Activated T-cell treated with anti-CD3 and anti-CD28 coated beads, Interleukin-2, amount 50 U/mL, for 72 hours (primary cell): ENCODE measurements around the gene RNASET2. TPM values are rescaled to one million over a fixed set of nuclear protein-coding genes. Genes with fewer than 3 reads are reported as not detected.
"Not testable (repeated sequence)": the region's sequence is repeated elsewhere in the genome, so short reads cannot be mapped to it uniquely, and the experiment has no call there.

ENCODE experiments used
- ATAC-seq, 2 donors: fragments of 150-1000 bp; cut with Tn5 transposase; replicated peaks in 1 of 2; 2 replicates each; pipeline ENCODE4 v1.10.0; 2021; ENCODE audit warnings: moderate library complexity in 2 of 2, mild to moderate bottlenecking in 1 of 2
- DNase-seq, 2 donors: peaks; one replicate each; pipeline ENCODE4 v3.0.0; 2021 to 2022; ENCODE audit warnings: mixed read lengths in 1 of 2
- H3K27ac Mint-ChIP-seq: one replicate; pipeline ENCODE4 v1.8.0; 2022; ENCODE audit warnings: mild to moderate bottlenecking, moderate library complexity, mixed read lengths
- H3K27me3 Mint-ChIP-seq: one replicate; pipeline ENCODE4 v1.8.0; 2022; ENCODE audit warnings: low read depth, mixed read lengths
- H3K36me3 Mint-ChIP-seq, 2 donors: one replicate each; pipeline ENCODE4 v1.8.0; 2022; ENCODE audit warnings: mixed read lengths in 2 of 2, mild to moderate bottlenecking in 1 of 2; ENCODE audit not compliant: insufficient read depth in 2 of 2
- H3K4me1 Mint-ChIP-seq: one replicate; pipeline ENCODE4 v1.8.0; 2022; ENCODE audit warnings: low read depth, mixed read lengths
- H3K4me3 Mint-ChIP-seq, 2 donors: one replicate each; pipeline ENCODE4 v1.8.0; 2022; ENCODE audit warnings: mild to moderate bottlenecking in 2 of 2, mixed read lengths in 2 of 2, moderate library complexity in 2 of 2
- H3K9me3 Mint-ChIP-seq, 2 donors: one replicate each; pipeline ENCODE4 v1.8.0; 2022; ENCODE audit warnings: mixed read lengths in 2 of 2
- total RNA-seq, 2 donors: library from RNA; stranded (reverse); gene quantifications; one replicate each; pipeline ENCODE4 v1.2.3, GENCODE V29; 2022

RNASET2 gene
- total RNA-seq, 2 donors from 2014 or later, result 44.3 to 46.3 TPM

- ATAC-seq (no peak), DNase-seq (peak; percentile 27 to 50)
- Mint-ChIP-seq H3K27ac (peak overlapping the region; percentile 89), H3K9me3 (no peaks in the 10 kb centered on the region), H3K36me3 (peaks cover 4 to 6% of the 10 kb centered on the region in 2 donors), H3K4me1 (peaks cover 48% of the 10 kb centered on the region), H3K27me3 (no peaks in the 10 kb centered on the region), H3K4me3 (peak overlapping the region; percentile 84 to 94)
These were observed 2.8 kb upstream of the RNASET2 start for GRCh38 chr6:166958926-166959861.

GRCh38 chr6:166957805-166958076, 1.4 kb upstream of the RNASET2 start:
- H3K36me3 Mint-ChIP-seq, result peaks cover 2 to 4% of the 10 kb centered on the region in 2 donors
- no peaks in the 10 kb centered on the region for H3K27me3 Mint-ChIP-seq
- ATAC-seq (no peak), DNase-seq (no peak)
- H3K9me3 Mint-ChIP-seq, result no peaks in the 10 kb centered on the region
- peak overlapping the region; percentile 89 for H3K27ac Mint-ChIP-seq
- peak overlapping the region; percentile 84 to 94 for H3K4me3 Mint-ChIP-seq
- H3K4me1 Mint-ChIP-seq, result peaks cover 63% of the 10 kb centered on the region

DNA sequence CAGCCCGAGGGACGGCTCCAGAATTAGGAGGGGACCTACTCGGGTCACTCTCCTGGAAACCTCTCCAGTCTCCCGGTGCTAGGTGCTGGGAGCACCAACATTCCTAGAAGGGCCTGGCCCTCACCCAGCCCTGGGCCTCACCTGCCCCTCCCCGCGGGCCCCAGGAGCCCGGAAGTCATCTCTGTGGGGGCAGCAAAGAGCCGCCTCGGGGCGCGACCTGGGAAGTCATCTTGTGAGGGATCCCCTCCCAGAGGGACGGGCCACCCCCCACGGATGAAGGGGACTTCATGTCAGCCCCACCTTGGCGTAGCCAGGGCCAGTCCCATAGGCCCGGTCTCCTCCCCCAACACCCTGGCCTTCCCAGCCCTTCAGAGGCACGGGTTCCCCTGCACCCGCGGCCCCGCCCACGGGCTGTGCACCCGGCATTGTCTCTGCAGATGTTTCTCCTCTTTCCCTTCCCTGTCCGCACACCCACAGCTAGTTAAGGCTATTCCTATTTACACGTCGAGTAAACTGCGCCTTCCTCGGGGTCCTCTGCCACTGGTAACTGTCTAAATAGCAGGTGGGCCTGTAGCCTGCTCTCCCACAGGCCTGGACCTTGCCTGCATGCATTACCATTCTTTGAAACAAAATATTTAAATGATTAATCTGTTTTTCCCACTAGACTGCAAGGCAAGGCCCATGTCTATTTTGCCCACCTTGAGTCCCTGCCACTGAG, 896 bp upstream of the RNASET2 start:
- DNase-seq, result peak; percentile 63 to 68
- Mint-ChIP-seq H3K4me3 (peak overlapping the region; percentile 84 to 94), H3K27ac (peak overlapping the region; percentile 89), H3K9me3 (no peaks in the 10 kb centered on the region), H3K4me1 (peaks cover 68% of the 10 kb centered on the region), H3K27me3 (no peaks in the 10 kb centered on the region), H3K36me3 (peaks cover 0 to 2% of the 10 kb centered on the region in 2 donors)
- ATAC-seq, result peak; percentile 16 to 29

DNA sequence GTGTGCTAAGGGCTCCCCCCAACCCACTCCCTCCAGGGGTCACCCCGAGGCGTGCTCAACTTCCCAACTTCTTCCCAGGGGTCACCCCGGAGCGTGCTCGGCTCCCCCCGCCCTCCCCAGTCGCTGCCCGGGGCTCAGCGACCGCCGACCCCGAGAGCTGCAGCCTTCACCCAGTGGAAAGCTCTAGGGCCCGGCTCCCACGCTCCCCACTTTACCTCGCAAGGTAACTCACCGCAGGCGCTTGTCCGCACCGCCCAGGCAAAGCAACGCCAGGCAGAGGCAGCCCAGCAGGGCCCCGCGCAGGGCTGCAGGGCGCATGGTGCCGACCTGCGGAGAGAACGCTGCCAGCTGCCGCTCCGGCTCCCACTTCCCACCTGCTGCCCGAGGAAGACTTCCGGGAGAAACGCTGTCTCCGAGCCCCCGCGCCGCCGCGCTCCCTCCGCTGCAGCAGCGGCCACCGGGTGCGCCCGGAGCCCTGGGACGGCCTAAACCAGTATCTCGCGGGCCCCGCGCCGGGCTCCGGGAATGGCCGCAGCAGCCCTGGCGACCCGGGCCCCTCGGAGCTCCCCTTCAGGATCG, 396 bp downstream of the RNASET2 start:
- ATAC-seq (peak; percentile 24 to 29), DNase-seq (peak in 1 of 2 donors; percentile 58)
- Mint-ChIP-seq H3K9me3 (no peaks in the 10 kb centered on the region), H3K27ac (no peak overlapping the region), H3K36me3 (peaks cover 0 to 2% of the 10 kb centered on the region in 2 donors), H3K27me3 (no peaks in the 10 kb centered on the region), H3K4me1 (peaks cover 80% of the 10 kb centered on the region), H3K4me3 (peak overlapping the region; percentile 84 to 94)

DNA sequence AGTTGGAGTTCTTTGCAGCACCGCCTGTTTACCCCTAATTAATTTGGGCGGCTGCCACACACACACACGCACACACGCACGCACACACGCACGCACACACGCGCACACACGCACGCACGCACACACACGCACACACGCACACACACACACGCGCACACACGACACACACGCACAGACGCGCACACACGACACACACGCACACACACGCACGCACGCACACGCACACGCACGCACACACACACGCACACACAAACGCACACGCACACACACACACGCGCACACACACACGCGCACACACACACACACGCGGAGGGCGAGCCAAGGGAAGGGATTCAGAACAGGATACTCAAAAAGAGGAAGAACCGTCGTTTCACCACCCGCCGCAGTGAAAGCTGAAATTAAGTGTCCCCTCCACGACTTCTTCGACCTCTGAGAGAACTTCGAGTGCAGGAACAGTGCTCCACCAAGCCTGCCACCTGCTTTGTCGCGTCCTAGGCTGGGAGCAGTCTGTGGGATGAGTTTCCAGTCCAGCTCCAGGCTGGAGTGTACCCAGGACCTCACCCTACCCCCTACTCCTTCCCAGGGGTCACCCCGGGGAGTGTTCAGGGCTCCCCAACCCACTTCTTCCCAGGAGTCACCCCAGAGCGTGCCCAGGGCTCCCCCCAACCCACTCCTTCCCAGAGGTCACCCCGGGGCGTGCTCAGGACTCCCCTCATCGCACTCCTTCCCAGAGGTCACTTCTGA, 1.1 kb downstream of the RNASET2 start:
- DNase-seq (peak; percentile 26 to 31), ATAC-seq (no peak)
- peaks cover 0 to 2% of the 10 kb centered on the region in 2 donors for H3K36me3 Mint-ChIP-seq
- H3K4me3 Mint-ChIP-seq, result peak overlapping the region; percentile 84 to 94
- no peaks in the 10 kb centered on the region for H3K27me3 Mint-ChIP-seq
- H3K27ac Mint-ChIP-seq, result peak overlapping the region; percentile 70
- no peaks in the 10 kb centered on the region for H3K9me3 Mint-ChIP-seq
- H3K4me1 Mint-ChIP-seq, result peaks cover 84% of the 10 kb centered on the region

GRCh38 chr6:166954118-166954713, 2.1 kb downstream of the RNASET2 start:
- Mint-ChIP-seq H3K27me3 (no peaks in the 10 kb centered on the region), H3K4me1 (peaks cover 85% of the 10 kb centered on the region), H3K9me3 (no peaks in the 10 kb centered on the region), H3K27ac (no peak overlapping the region), H3K4me3 (peak overlapping the region; percentile 84 to 94), H3K36me3 (peaks cover 0 to 2% of the 10 kb centered on the region in 2 donors)
- no peak for ATAC-seq
- DNase-seq, result no peak

DNA sequence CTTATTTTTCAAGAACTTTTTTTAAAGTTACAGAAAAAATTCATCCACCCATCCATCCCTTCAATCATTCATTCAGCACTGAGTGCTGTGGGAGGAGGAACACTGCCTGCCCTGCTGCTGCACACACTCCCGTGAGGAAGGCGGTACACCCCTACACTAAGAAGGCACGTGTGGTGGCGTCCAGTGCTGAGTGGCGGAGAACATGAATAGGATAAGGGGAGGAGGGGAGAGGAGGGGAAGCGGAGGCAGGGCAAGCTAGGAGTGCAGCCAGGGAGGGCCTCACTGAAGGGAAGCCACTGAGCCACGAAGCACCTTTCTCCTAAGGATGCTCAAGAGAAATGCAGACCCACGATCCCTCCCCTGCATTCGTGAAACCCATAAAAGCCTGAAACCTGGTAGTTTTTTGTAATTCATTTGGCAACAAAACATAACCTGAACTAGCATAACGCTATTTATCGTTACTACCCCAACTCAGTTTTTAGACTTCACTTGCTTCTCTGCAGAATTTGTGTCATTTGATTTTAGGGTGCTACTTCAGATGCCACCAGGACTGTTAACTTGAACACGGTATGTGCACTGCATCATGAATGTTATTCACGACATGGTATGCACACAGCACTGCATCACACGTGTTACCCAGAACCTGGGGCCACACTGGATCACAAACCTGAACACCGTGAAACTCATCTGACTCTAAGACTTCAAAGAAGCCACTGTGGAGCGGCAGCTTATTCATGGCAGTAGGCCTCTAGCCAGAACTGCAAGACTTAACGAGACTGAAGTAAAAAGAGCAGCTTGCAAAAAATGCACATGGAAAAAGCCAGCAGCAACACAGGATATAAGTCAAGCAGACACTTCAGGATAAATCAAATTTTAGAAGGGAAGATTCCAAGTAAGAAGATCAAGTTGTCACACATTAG, 3.5 kb downstream of the RNASET2 start:
- Mint-ChIP-seq H3K4me3 (peak overlapping the region; percentile 84 to 94), H3K27ac (peak overlapping the region; percentile 79), H3K27me3 (no peaks in the 10 kb centered on the region), H3K36me3 (peaks cover 0 to 2% of the 10 kb centered on the region in 2 donors), H3K9me3 (no peaks in the 10 kb centered on the region), H3K4me1 (peaks cover 73% of the 10 kb centered on the region)
- ATAC-seq, result no peak
- DNase-seq, result peak; percentile 28 to 37

- Mint-ChIP-seq H3K27ac (peak overlapping the region; percentile 13), H3K27me3 (no peaks in the 10 kb centered on the region), H3K4me3 (peak overlapping the region; percentile 60 to 94), H3K9me3 (no peaks in the 10 kb centered on the region), H3K36me3 (peaks cover 2 to 3% of the 10 kb centered on the region in 2 donors), H3K4me1 (peaks cover 66% of the 10 kb centered on the region)
- ATAC-seq (no peak), DNase-seq (no peak)
These were observed 4.2 kb downstream of the RNASET2 start for GRCh38 chr6:166952121-166952520.

DNA sequence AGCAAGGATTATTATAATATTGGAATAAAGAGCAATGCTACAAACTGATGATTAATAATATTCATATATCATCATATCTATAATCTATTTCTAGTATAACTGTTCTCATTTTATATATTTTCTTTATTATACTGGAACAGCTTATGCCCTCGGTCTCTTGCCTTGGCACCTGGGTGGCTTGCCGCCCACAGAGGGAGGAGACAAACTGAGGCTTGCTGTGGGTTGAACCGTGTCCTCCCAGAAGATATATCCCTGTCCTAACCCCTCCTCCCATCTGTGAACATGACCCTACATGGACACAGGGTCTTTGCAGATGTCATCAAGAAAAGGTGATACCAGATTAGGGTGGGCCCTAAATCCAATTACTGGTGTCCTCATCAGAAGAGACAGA, 4.7 kb downstream of the RNASET2 start:
- H3K4me3 Mint-ChIP-seq, result peak overlapping the region; percentile 79 to 93
- H3K4me1 Mint-ChIP-seq, result peaks cover 66% of the 10 kb centered on the region
- peak overlapping the region; percentile 87 for H3K27ac Mint-ChIP-seq
- DNase-seq, result no peak
- no peak for ATAC-seq
- H3K36me3 Mint-ChIP-seq, result peaks cover 2 to 3% of the 10 kb centered on the region in 2 donors
- no peaks in the 10 kb centered on the region for H3K9me3 Mint-ChIP-seq
- H3K27me3 Mint-ChIP-seq, result no peaks in the 10 kb centered on the region

- not testable (repeated sequence) for H3K9me3 Mint-ChIP-seq
These were observed 5.3 kb downstream of the RNASET2 start for GRCh38 chr6:166950892-166951669.

DNA sequence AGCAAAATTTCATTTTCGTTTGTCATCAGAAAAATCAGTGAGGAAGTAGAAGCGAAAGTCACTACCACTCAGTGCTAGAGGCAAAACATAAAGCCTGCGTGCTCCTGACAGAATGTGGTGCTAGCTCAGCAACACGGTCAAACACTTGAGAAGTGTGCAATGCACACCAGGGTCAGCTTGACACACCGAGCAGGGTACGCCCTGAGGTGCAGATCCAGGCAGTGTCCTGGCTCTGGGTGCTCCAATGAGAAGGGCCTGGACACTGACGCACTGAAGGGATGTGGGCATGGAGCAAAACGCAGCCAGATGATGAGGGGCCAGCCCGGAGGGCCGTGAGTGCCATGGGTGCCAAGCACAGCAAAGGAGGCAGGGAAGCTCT, 5.9 kb downstream of the RNASET2 start:
- H3K4me3 Mint-ChIP-seq, result peak overlapping the region; percentile 79 to 93
- peak overlapping the region; percentile 87 for H3K27ac Mint-ChIP-seq
- ATAC-seq (peak; percentile 38 to 46), DNase-seq (peak; percentile 19 to 39)
- H3K9me3 Mint-ChIP-seq, result no peaks in the 10 kb centered on the region
- peaks cover 2 to 4% of the 10 kb centered on the region in 2 donors for H3K36me3 Mint-ChIP-seq
- H3K27me3 Mint-ChIP-seq, result no peaks in the 10 kb centered on the region
- peaks cover 64% of the 10 kb centered on the region for H3K4me1 Mint-ChIP-seq

More at GRCh38 chr6:166950892-166951669, 5.3 kb downstream of the RNASET2 start:
- Mint-ChIP-seq H3K27ac (peak overlapping the region; percentile 87), H3K4me1 (peaks cover 66% of the 10 kb centered on the region), H3K4me3 (peak overlapping the region; percentile 79 to 93)
- ATAC-seq (peak; percentile 89 to 92), DNase-seq (peak; percentile 84 to 87)
- not testable (repeated sequence) for H3K27me3 Mint-ChIP-seq, H3K36me3 Mint-ChIP-seq
